Esophagus muscularis mucosa (tissue), 4 donors: Measurements from ENCODE around the gene ENTPD8. TPM values are rescaled to one million over a fixed set of nuclear protein-coding genes. Genes with fewer than 3 reads are reported as not detected.

ENCODE experiments used
- DNase-seq: peaks from one replicate; pipeline ENCODE4 v3.0.0-alpha.2; 2017; ENCODE audit errors: extremely low spot score
- H3K27ac ChIP-seq, 4 donors: fragments of 200-600 bp; sonication (generic); replicated peaks in 1 of 4; 1 replicate in 3 of 4; 2 replicates in 1 of 4; pipeline ENCODE4 v1.5.1; 2016 to 2019; ENCODE audit warnings: mild to moderate bottlenecking in 1 of 4
- H3K27me3 ChIP-seq, 4 donors: fragments of 200-600 bp; sonication (generic); one replicate each; pipeline versions ENCODE4 v1.5.1 to v1.6.0; 2016 to 2019
- H3K36me3 ChIP-seq, 4 donors: fragments of 200-600 bp; sonication (generic); one replicate each; pipeline ENCODE4 v1.5.1; 2016 to 2019
- H3K4me1 ChIP-seq, 4 donors: fragments of 200-600 bp; sonication (generic); one replicate each; pipeline ENCODE4 v1.5.1; 2016 to 2019
- H3K4me3 ChIP-seq, 4 donors: fragments of 200-600 bp; sonication (generic); 1 replicate in 2 of 4; 2 replicates in 2 of 4; pipeline ENCODE4 v1.5.1; 2016 to 2019; ENCODE audit warnings: mild to moderate bottlenecking in 4 of 4, moderate library complexity in 1 of 4
- H3K9me3 ChIP-seq, 4 donors: fragments of 200-600 bp; sonication (generic); 1 replicate in 3 of 4; 2 replicates in 1 of 4; pipeline ENCODE4 v1.5.1; 2016 to 2019
- EP300 ChIP-seq: sonication (generic); formaldehyde crosslinking; IDR thresholded peaks from one replicate; pipeline ENCODE4 v1.6.1; 2017; ENCODE audit warnings: antibody characterized with exemption
- POLR2A ChIP-seq: fragments of 450-650 bp; IDR thresholded peaks from one replicate; pipeline ENCODE4 v1.6.1; 2017; ENCODE audit warnings: antibody characterized with exemption, moderate library complexity, mild to moderate bottlenecking, low read depth
- POLR2AphosphoS5 ChIP-seq, 2 donors: sonication (generic); formaldehyde crosslinking; IDR thresholded peaks; one replicate each; pipeline ENCODE4 v1.6.1; 2017; ENCODE audit warnings: antibody characterized with exemption in 2 of 2
- WGBS: methylation state at CpG from one replicate; pipeline ENCODE4 v1.1.5; 2018; 5-methylcytosine and 5-hydroxymethylcytosine counted together
- intact Hi-C: fragments of 100-400 bp; cut with DNase I; formaldehyde crosslinking; loops from one replicate; pipeline ENCODE4 v1.15.1; 2023
- total RNA-seq, 4 donors: library from RNA; depleted of rRNA; stranded (reverse); fragments of >200 nt; gene quantifications; one replicate each; pipeline versions ENCODE4 v1.1.0 to v1.2.1, GENCODE V29; 2016
- TF ChIP-seq, protein P1 (sequence below), 3 experiments: fragments of 200-600 bp in 2 of 3; fragments of 450-650 bp in 1 of 3; sonication (generic) in 2 of 3; IDR thresholded peaks; one replicate each; pipeline ENCODE4 v1.5.1; 2017 to 2019; ENCODE audit warnings: antibody characterized with exemption in 3 of 3, mild to moderate bottlenecking in 2 of 3, moderate library complexity in 1 of 3

Gene ENTPD8
- total RNA-seq, 4 donors from 2014 or later, result not detected

DNA sequence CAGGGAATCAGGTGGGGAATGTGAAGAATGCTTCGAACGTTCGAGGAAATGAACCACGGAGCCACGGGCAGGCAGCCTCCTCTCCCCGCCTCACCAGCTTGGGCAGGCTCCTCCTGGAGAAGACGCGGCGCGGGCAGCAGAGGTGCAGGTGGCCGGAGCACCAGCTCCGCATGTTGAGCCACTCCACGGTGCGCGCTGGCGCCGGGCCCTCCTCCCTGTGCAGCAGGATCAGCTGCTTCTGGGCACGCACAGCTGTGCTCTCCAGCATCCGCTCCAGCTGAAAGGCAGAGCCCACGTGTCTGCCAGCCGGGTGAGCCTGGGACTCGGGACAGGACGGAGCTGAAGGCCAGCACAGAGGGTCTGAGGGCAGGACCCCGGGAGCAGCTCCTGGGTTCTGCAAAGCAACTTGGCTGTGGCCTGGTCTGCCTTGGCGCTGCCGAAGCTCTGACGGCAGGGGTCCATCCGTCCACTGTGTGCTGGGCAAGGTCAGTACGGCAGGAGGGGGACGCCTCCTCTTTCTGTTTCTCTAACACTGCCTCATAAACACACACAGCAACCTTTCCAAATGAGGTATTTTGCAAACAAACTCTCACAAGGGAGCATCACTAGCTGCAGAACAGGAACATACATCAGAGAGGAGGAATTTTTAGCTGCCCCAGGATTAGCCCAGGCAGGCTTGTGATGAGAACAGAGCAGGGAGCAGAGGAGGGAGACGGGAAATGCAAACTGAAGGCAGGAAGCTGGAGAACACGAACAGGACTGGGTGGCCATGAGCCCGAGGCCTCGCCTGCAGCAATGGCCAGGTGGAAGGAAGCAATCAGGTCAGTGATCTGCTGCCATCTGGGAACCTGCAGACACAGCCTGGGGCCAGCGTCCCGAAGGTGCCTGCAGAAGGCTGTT is 38.1 kb upstream of the ENTPD8 start:
- WGBS, result 81% methylated on average over 24 of the region's 36 CpGs
- Histone ChIP-seq H3K27ac (no peak overlapping the region), H3K4me3 (no peak overlapping the region), H3K4me1 (peaks cover 0 to 15% (median 10%) of the 10 kb centered on the region in 4 donors), H3K36me3 (peaks cover 0 to 16% (median 4%) of the 10 kb centered on the region in 4 donors), H3K9me3 (peaks cover 0 to 19% (median 14%) of the 10 kb centered on the region in 4 donors), H3K27me3 (no peaks in the 10 kb centered on the region)
- TF ChIP-seq POLR2AphosphoS5 (IDR thresholded peaks at IDR 0.05), result no peak
- no peak for TF ChIP-seq EP300
- TF ChIP-seq POLR2A, result no peak
- TF ChIP-seq, protein P1, sequence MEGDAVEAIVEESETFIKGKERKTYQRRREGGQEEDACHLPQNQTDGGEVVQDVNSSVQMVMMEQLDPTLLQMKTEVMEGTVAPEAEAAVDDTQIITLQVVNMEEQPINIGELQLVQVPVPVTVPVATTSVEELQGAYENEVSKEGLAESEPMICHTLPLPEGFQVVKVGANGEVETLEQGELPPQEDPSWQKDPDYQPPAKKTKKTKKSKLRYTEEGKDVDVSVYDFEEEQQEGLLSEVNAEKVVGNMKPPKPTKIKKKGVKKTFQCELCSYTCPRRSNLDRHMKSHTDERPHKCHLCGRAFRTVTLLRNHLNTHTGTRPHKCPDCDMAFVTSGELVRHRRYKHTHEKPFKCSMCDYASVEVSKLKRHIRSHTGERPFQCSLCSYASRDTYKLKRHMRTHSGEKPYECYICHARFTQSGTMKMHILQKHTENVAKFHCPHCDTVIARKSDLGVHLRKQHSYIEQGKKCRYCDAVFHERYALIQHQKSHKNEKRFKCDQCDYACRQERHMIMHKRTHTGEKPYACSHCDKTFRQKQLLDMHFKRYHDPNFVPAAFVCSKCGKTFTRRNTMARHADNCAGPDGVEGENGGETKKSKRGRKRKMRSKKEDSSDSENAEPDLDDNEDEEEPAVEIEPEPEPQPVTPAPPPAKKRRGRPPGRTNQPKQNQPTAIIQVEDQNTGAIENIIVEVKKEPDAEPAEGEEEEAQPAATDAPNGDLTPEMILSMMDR (IDR thresholded peaks at IDR 0.05), result no peak
- intact Hi-C loops, result no loop called here
- no peak for DNase-seq

DNA sequence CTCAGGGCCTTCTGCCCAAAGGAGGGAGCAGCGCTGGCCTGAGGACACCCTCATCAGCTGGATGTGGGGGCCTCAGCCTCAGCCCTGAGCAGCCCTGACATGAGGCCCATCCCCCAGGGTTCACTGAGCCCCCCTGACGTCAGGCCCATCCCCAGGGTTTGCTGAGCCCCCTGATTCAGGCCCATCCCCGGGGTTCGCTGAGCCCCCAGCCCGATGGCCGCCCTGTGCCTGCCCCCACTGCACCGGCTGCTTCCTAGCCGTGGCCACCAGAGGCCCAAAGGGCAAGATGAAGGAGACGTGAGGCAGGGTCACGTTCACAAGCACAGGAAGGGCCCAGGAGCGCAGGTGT is 37.4 kb upstream of the ENTPD8 start:
- Histone ChIP-seq H3K27ac (no peak overlapping the region), H3K9me3 (peaks cover 0 to 19% (median 14%) of the 10 kb centered on the region in 4 donors), H3K27me3 (no peaks in the 10 kb centered on the region), H3K36me3 (peaks cover 0 to 16% (median 4%) of the 10 kb centered on the region in 4 donors), H3K4me3 (no peak overlapping the region), H3K4me1 (peaks cover 0 to 15% (median 10%) of the 10 kb centered on the region in 4 donors)
- WGBS, result 79% methylated on average over 10 of the region's 11 CpGs
- TF ChIP-seq EP300 (no peak), POLR2A (no peak), POLR2AphosphoS5 (IDR thresholded peaks at IDR 0.05) (no peak)
- TF ChIP-seq, protein P1 (IDR thresholded peaks at IDR 0.05), result no peak
- intact Hi-C loops, result no loop called here
- DNase-seq, result no peak

DNA sequence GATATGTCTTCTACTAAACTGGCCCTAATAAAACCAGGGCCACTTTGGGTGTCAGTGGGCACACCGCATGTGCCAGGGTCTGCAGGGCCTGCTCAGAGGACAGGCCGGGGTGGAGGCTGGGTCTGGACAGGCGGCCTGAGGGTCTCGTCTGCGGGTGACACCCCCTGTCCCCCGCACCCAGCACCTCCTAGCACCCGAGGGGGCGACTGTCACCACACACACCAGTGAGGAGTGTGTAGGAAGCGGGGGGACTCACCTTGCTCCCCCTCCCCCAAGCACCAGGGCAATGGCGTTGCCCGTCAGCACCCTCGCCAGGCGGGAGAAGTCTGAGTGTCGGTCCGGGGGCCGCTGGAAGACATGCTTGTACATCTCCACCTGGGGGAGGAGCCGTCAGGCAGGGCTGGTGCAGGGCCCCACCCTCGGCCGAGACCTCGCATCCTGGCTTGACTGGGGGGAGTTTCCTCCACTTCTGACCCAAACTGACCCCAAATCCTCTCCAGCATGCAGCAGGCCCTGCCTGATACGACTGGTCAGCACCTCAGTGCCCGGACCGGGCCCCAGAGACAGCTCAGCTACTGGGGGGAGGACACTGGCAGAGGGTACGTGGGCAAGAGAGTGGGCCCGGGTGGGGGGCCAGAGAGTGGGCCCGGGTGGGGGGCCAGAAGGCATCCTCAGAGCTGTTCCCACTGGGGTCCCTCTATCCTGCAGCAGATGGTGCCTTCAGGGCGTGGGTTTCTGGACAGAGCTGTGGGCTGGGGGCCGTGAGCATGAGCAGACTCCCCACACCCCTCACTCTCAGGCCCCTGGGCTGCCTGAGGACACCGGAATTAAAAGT is 36.8 kb upstream of the ENTPD8 start:
- intact Hi-C loops, result no loop called here
- no peak overlapping the region for H3K27ac ChIP-seq
- peaks cover 0 to 16% (median 4%) of the 10 kb centered on the region in 4 donors for H3K36me3 ChIP-seq
- no peak overlapping the region for H3K4me3 ChIP-seq
- no peaks in the 10 kb centered on the region for H3K27me3 ChIP-seq
- WGBS, result 82% methylated on average over 10 of the region's 29 CpGs
- H3K4me1 ChIP-seq, result peaks cover 0 to 15% (median 10%) of the 10 kb centered on the region in 4 donors
- H3K9me3 ChIP-seq, result peaks cover 0 to 19% (median 14%) of the 10 kb centered on the region in 4 donors
- DNase-seq, result no peak
- TF ChIP-seq POLR2A (no peak), POLR2AphosphoS5 (IDR thresholded peaks at IDR 0.05) (no peak), EP300 (no peak)
- TF ChIP-seq, protein P1 (IDR thresholded peaks at IDR 0.05), result no peak

DNA sequence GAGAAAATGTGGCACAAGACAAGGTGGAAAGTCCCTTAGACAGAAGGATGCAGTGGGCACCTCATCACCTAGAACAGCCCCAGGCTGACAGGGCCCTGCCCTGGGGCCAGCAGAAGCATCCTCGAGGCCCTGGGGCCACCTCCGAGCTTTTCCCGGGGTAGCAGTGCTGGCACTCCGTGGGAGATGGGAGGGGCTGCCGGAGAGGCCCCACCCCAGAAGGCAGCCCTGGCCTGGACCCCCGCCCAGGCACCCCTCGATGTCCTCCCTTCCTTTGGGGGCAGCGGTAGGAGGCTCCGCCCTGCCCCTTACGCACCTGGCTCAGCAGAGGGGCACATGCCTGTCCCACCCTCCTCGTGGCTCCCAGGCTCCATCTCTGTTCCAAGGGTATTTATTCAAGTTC is 35.7 kb upstream of the ENTPD8 start:
- no peak overlapping the region for H3K27ac ChIP-seq
- no peak for DNase-seq
- no peak overlapping the region for H3K4me3 ChIP-seq
- peaks cover 0 to 19% (median 14%) of the 10 kb centered on the region in 4 donors for H3K9me3 ChIP-seq
- 95% methylated on average over 6 of the region's 11 CpGs for WGBS
- H3K36me3 ChIP-seq, result peaks cover 0 to 16% (median 4%) of the 10 kb centered on the region in 4 donors
- H3K27me3 ChIP-seq, result no peaks in the 10 kb centered on the region
- H3K4me1 ChIP-seq, result peaks cover 0 to 6% (median 2%) of the 10 kb centered on the region in 4 donors
- intact Hi-C loops, result no loop called here
- TF ChIP-seq POLR2AphosphoS5 (IDR thresholded peaks at IDR 0.05) (no peak), EP300 (no peak), POLR2A (no peak)
- TF ChIP-seq, protein P1 (IDR thresholded peaks at IDR 0.05), result no peak
